ENCODE results near the gene BLM. TPM values are rescaled to one million over a fixed set of nuclear protein-coding genes. Genes with fewer than 3 reads are reported as not detected.

The BLM gene
- total RNA-seq, 1 donor, result 1.4 TPM

DNA sequence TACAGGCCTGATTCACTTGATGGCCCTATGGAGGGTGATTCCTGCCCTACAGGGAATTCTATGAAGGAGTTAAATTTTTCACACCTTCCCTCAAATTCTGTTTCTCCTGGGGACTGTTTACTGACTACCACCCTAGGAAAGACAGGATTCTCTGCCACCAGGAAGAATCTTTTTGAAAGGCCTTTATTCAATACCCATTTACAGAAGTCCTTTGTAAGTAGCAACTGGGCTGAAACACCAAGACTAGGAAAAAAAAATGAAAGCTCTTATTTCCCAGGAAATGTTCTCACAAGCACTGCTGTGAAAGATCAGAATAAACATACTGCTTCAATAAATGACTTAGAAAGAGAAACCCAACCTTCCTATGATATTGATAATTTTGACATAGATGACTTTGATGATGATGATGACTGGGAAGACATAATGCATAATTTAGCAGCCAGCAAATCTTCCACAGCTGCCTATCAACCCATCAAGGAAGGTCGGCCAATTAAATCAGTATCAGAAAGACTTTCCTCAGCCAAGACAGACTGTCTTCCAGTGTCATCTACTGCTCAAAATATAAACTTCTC is 43.6 kb downstream of the BLM start:
- Histone ChIP-seq H3K79me2 (ENCODE audit: insufficient read depth, low read length) (no peaks in the 10 kb centered on the region), H3K9me3 (ENCODE audit: low read depth, low read length) (no peaks in the 10 kb centered on the region), H3K4me2 (ENCODE audit: insufficient read depth, low read length) (no peak overlapping the region), H2AFZ (ENCODE audit: low read length) (peak overlapping the region; percentile 49), H3K27me3 (ENCODE audit: insufficient read depth, low read length) (no peaks in the 10 kb centered on the region), H4K20me1 (ENCODE audit: insufficient read depth, low read length) (no peaks in the 10 kb centered on the region), H3K36me3 (ENCODE audit: insufficient read depth, low read length) (no peaks in the 10 kb centered on the region), H3K4me1 (ENCODE audit: insufficient read depth, low read length) (peaks cover 3% of the 10 kb centered on the region), H3K27ac (ENCODE audit: low read depth, low read length) (no peak overlapping the region), H3K4me3 (ENCODE audit: insufficient read depth, low read length) (no peak overlapping the region)
- TF ChIP-seq, protein P1, sequence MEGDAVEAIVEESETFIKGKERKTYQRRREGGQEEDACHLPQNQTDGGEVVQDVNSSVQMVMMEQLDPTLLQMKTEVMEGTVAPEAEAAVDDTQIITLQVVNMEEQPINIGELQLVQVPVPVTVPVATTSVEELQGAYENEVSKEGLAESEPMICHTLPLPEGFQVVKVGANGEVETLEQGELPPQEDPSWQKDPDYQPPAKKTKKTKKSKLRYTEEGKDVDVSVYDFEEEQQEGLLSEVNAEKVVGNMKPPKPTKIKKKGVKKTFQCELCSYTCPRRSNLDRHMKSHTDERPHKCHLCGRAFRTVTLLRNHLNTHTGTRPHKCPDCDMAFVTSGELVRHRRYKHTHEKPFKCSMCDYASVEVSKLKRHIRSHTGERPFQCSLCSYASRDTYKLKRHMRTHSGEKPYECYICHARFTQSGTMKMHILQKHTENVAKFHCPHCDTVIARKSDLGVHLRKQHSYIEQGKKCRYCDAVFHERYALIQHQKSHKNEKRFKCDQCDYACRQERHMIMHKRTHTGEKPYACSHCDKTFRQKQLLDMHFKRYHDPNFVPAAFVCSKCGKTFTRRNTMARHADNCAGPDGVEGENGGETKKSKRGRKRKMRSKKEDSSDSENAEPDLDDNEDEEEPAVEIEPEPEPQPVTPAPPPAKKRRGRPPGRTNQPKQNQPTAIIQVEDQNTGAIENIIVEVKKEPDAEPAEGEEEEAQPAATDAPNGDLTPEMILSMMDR (IDR thresholded peaks at IDR 0.05; ENCODE audit: extremely low read depth, low read depth, low read length), result no peak
- DNase-seq (ENCODE audit: insufficient read length, low spot score, missing footprints), result peak; percentile 65

DNA sequence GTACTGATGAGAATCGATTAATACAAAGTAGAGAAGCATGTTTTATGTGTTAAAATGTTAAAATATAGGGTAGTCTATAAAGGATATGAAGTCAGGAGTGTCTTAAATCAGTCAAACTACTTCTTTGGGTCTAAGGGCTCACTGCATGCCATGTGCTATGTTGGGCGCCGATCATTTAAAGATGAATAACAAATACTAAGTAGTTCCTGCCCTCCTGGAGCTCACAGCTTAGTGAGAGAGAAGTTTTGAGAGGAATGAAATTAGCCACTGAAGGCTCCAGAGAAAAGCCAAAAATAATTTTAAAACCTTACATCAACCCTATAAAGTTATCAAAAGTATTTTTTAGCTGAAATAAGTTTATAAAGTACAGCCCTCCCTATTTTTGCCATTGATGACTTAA is 44.5 kb downstream of the BLM start:
- no peaks in the 10 kb centered on the region for H3K27me3 ChIP-seq (ENCODE audit: insufficient read depth, low read length)
- peak overlapping the region; percentile 25 for H3K4me2 ChIP-seq (ENCODE audit: insufficient read depth, low read length)
- H3K79me2 ChIP-seq (ENCODE audit: insufficient read depth, low read length), result no peaks in the 10 kb centered on the region
- H2AFZ ChIP-seq (ENCODE audit: low read length), result peak overlapping the region; percentile 28
- TF ChIP-seq, protein P1 (IDR thresholded peaks at IDR 0.05; ENCODE audit: extremely low read depth, low read depth, low read length), result no peak
- no peak overlapping the region for H3K4me3 ChIP-seq (ENCODE audit: insufficient read depth, low read length)
- H3K36me3 ChIP-seq (ENCODE audit: insufficient read depth, low read length), result no peaks in the 10 kb centered on the region
- peaks cover under 1% of the 10 kb centered on the region for H3K4me1 ChIP-seq (ENCODE audit: insufficient read depth, low read length)
- no peaks in the 10 kb centered on the region for H3K9me3 ChIP-seq (ENCODE audit: low read depth, low read length)
- no peaks in the 10 kb centered on the region for H4K20me1 ChIP-seq (ENCODE audit: insufficient read depth, low read length)
- no peak for DNase-seq (ENCODE audit: insufficient read length, low spot score, missing footprints)
- no peak overlapping the region for H3K27ac ChIP-seq (ENCODE audit: low read depth, low read length)

DNA sequence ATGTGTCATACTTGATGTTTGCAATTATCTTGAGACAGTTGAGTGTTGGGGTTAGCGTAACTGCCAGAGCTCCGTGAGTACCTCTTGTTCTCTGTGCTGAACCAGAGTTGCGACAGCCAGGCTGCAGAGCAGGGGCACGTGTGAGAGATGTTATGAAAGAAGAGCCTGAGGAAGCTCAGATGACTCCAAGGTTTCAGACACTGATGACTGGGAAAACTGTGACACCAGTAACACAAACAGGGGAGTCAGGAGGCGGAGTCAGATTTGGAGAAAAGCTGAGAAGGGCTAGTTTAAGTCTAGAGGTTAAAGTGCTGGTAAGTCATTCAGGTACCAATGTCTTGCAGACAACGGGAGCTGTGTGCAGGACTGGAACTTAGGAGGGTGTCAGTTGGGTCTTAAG is 45.0 kb downstream of the BLM start:
- H2AFZ ChIP-seq (ENCODE audit: low read length), result peak overlapping the region; percentile 28
- no peak overlapping the region for H3K27ac ChIP-seq (ENCODE audit: low read depth, low read length)
- H3K9me3 ChIP-seq (ENCODE audit: low read depth, low read length), result no peaks in the 10 kb centered on the region
- no peak for DNase-seq (ENCODE audit: insufficient read length, low spot score, missing footprints)
- TF ChIP-seq, protein P1 (IDR thresholded peaks at IDR 0.05; ENCODE audit: extremely low read depth, low read depth, low read length), result no peak
- H4K20me1 ChIP-seq (ENCODE audit: insufficient read depth, low read length), result no peaks in the 10 kb centered on the region
- no peaks in the 10 kb centered on the region for H3K27me3 ChIP-seq (ENCODE audit: insufficient read depth, low read length)
- peaks cover 3% of the 10 kb centered on the region for H3K36me3 ChIP-seq (ENCODE audit: insufficient read depth, low read length)
- H3K79me2 ChIP-seq (ENCODE audit: insufficient read depth, low read length), result no peaks in the 10 kb centered on the region
- H3K4me3 ChIP-seq (ENCODE audit: insufficient read depth, low read length), result no peak overlapping the region
- H3K4me1 ChIP-seq (ENCODE audit: insufficient read depth, low read length), result no peaks in the 10 kb centered on the region
- H3K4me2 ChIP-seq (ENCODE audit: insufficient read depth, low read length), result peak overlapping the region; percentile 25

DNA sequence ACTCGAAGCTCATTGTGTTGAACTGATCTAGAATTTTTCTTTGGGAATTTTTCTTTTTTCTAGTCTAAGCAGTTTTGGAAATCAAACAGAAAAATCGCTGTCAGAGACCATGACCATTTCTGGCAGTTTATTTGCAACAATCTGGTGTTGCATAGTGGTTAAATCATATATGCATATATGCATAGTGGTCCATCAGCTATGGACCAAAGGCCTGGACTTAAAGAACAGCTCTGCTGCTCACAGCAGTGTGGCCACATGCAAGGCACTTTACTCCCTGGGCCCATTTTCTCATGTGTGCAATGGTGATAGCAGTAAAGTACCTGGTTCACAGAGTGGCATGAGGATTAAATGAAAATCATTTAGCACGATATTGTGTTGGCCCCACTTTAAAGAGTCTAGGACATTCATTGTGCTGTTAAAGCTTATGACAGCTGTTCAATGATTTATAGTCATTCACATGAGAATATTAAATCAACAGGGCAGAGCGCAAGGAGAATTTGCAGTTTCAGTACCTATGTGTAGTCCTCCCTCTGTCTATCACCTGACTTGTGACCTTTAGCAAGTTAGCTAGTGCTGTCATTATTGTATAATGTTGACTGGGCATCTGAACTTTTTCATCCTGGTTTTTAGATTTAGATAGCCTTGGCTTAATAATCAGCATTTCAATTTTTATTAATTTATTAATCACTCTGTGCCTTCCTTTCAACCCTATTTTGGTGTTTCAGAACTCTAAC is 46.4 kb downstream of the BLM start:
- TF ChIP-seq, protein P1 (IDR thresholded peaks at IDR 0.05; ENCODE audit: extremely low read depth, low read depth, low read length), result no peak
- H3K4me2 ChIP-seq (ENCODE audit: insufficient read depth, low read length), result no peak overlapping the region

More for the DNA sequence above, 46.4 kb downstream of the BLM start:
- no peaks in the 10 kb centered on the region for H3K27me3 ChIP-seq (ENCODE audit: insufficient read depth, low read length)
- no peaks in the 10 kb centered on the region for H3K4me1 ChIP-seq (ENCODE audit: insufficient read depth, low read length)
- no peaks in the 10 kb centered on the region for H3K79me2 ChIP-seq (ENCODE audit: insufficient read depth, low read length)
- no peaks in the 10 kb centered on the region for H3K9me3 ChIP-seq (ENCODE audit: low read depth, low read length)
- no peak for DNase-seq (ENCODE audit: insufficient read length, low spot score, missing footprints)
- H4K20me1 ChIP-seq (ENCODE audit: insufficient read depth, low read length), result no peaks in the 10 kb centered on the region
- H2AFZ ChIP-seq (ENCODE audit: low read length), result peak overlapping the region; percentile 22
- no peak overlapping the region for H3K27ac ChIP-seq (ENCODE audit: low read depth, low read length)
- H3K4me3 ChIP-seq (ENCODE audit: insufficient read depth, low read length), result no peak overlapping the region
- peaks cover 4% of the 10 kb centered on the region for H3K36me3 ChIP-seq (ENCODE audit: insufficient read depth, low read length)
